Measurements from ENCODE around the gene SLC16A13. TPM values are rescaled to one million over a fixed set of nuclear protein-coding genes. Genes with fewer than 3 reads are reported as not detected.

The SLC16A13 gene
- total RNA-seq, 1 donor from 2014 or later: under 0.01 TPM

DNA sequence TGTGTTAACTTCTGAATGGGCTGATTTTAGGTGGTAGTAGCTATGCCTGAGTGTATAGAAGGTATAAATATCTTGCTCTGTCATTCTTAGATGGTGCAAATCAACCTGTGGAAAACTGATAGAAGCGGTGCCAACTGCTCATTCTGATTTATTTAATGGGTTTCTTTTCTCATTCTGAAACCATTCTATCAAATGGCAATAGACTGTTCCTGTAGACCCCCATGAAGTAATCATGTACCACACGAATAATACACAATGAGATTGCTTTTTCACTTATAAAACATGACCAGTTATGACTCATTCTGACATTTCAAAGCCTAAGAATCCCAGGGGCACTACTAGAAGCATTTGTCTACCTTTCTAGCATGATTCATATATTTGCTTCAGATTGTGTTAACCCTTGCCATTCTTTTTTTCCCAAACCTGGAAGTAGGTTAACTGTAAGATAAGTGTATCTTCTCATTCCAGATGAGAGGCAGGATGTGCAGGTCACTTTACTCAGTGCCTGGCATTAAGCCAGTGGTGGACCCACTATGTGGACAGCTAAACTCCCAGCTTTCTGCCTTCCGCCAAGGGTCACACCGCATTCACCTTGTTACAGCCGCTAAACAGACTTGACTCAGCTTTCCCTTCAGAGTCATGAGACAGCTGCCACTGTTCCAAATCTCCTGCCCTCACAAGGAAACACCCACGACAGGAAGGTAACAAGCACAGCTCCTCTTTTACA lies 24.5 kb downstream of the SLC16A13 start:
- H3K9ac ChIP-seq (ENCODE audit: low read depth in 1 of 3, low read length in 3 of 3): no peak overlapping the region
- H3K36me3 ChIP-seq (ENCODE audit: control insufficient read depth in 3 of 3, insufficient read depth in 3 of 3, low read length in 3 of 3): no peaks in the 10 kb centered on the region
- no peaks in the 10 kb centered on the region for H3K4me1 ChIP-seq (ENCODE audit: control insufficient read depth in 3 of 3, insufficient read depth in 3 of 3, low read length in 3 of 3)
- no peak overlapping the region for H3K4me3 ChIP-seq (ENCODE audit: low read length in 3 of 3)
- H3K27me3 ChIP-seq (ENCODE audit: control insufficient read depth in 3 of 3, insufficient read depth in 3 of 3, low read length in 3 of 3): peaks cover 3 to 18% (median 5%) of the 10 kb centered on the region in 3 donors
- H3K27ac ChIP-seq (ENCODE audit: low read depth, low read length): no peak overlapping the region
- no peaks in the 10 kb centered on the region for H3K9me3 ChIP-seq (ENCODE audit: control insufficient read depth in 3 of 3, low read length in 3 of 3)

DNA sequence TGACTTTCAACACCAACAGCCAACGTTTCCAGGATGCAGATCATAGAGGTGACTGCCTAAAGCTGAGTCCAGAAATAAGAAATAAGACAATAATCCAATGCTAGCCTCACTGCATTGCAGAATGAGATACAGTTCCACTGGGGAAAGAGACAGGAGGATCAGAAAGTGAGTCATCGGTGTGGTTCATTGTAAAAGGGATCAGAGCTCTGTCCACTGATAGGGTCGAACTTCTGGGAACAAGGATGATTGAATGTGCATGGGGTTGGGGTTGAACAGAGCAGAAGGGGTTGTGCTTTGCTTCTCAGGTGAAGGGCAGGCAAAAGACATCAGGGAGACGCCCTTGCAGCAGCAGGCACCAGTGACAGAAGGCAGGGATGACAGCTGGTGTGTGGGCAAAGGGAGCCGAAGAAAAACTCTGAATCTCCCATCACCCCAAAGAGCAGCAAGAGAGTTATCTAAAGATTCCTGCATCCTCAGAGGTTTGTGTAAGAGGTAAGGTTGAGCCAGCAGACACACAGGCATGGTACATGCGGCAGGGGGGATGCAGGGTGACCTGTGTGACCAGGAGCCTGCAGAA lies 27.8 kb downstream of the SLC16A13 start:
- Histone ChIP-seq H3K9me3 (ENCODE audit: control insufficient read depth in 3 of 3, low read length in 3 of 3) (no peaks in the 10 kb centered on the region), H3K4me1 (ENCODE audit: control insufficient read depth in 3 of 3, insufficient read depth in 3 of 3, low read length in 3 of 3) (no peaks in the 10 kb centered on the region), H3K27ac (ENCODE audit: low read depth, low read length) (no peak overlapping the region), H3K27me3 (ENCODE audit: control insufficient read depth in 3 of 3, insufficient read depth in 3 of 3, low read length in 3 of 3) (peaks cover 3 to 23% (median 6%) of the 10 kb centered on the region in 3 donors), H3K9ac (ENCODE audit: low read depth in 1 of 3, low read length in 3 of 3) (no peak overlapping the region), H3K4me3 (ENCODE audit: low read length in 3 of 3) (no peak overlapping the region), H3K36me3 (ENCODE audit: control insufficient read depth in 3 of 3, insufficient read depth in 3 of 3, low read length in 3 of 3) (no peaks in the 10 kb centered on the region)

DNA sequence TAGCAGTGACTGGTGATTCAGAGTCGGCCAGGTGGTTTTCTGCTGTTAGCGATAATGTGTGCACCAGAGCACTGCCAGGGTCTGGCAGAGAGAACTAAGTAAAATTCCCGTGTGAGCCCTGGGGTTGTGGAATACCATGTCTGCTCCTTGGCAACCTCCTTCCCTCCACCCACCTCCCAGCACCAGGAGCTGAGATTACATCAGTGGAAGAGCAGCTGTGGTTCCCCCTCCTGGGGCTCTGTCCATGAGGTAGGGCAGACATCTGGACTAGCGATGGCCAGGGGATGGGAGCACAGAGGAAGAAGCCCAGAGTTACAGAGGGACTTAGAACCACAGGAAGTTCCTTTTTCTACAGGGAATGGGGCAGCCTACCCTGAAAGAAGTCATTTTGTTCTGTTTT lies 28.4 kb downstream of the SLC16A13 start:
- peaks cover 3 to 23% (median 6%) of the 10 kb centered on the region in 3 donors for H3K27me3 ChIP-seq (ENCODE audit: control insufficient read depth in 3 of 3, insufficient read depth in 3 of 3, low read length in 3 of 3)
- H3K9ac ChIP-seq (ENCODE audit: low read depth in 1 of 3, low read length in 3 of 3): no peak overlapping the region

DNA sequence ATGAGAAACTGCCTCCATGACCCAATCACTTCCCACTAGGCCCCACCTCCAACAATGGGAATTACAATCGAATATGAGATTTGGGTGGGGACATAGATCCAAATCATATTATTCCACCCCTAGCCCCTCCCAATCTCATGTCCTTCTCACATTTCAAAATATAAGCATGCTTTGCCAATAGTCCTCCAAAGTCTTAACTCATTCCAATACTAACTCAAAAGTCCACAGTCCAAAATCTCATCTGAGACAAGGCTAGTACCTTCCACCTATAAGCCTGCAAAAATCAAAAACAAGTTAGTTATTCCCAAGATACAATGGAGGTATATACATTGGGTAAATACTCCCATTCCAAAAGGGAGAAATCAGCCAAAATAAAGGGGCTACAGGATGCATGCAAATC lies 31.4 kb downstream of the SLC16A13 start:
- Histone ChIP-seq H3K36me3 (ENCODE audit: control insufficient read depth in 3 of 3, insufficient read depth in 3 of 3, low read length in 3 of 3) (no peaks in the 10 kb centered on the region), H3K27ac (ENCODE audit: low read depth, low read length) (no peak overlapping the region), H3K27me3 (ENCODE audit: control insufficient read depth in 3 of 3, insufficient read depth in 3 of 3, low read length in 3 of 3) (peaks cover 3 to 21% (median 6%) of the 10 kb centered on the region in 3 donors), H3K9ac (ENCODE audit: low read depth in 1 of 3, low read length in 3 of 3) (no peak overlapping the region), H3K4me1 (ENCODE audit: control insufficient read depth in 3 of 3, insufficient read depth in 3 of 3, low read length in 3 of 3) (no peaks in the 10 kb centered on the region), H3K9me3 (ENCODE audit: control insufficient read depth in 3 of 3, low read length in 3 of 3) (no peaks in the 10 kb centered on the region), H3K4me3 (ENCODE audit: low read length in 3 of 3) (no peak overlapping the region)

More for the DNA sequence above, 28.4 kb downstream of the SLC16A13 start:
- Histone ChIP-seq H3K9me3 (ENCODE audit: control insufficient read depth in 3 of 3, low read length in 3 of 3) (no peaks in the 10 kb centered on the region), H3K4me3 (ENCODE audit: low read length in 3 of 3) (no peak overlapping the region), H3K4me1 (ENCODE audit: control insufficient read depth in 3 of 3, insufficient read depth in 3 of 3, low read length in 3 of 3) (no peaks in the 10 kb centered on the region), H3K36me3 (ENCODE audit: control insufficient read depth in 3 of 3, insufficient read depth in 3 of 3, low read length in 3 of 3) (no peaks in the 10 kb centered on the region), H3K27ac (ENCODE audit: low read depth, low read length) (no peak overlapping the region)

DNA sequence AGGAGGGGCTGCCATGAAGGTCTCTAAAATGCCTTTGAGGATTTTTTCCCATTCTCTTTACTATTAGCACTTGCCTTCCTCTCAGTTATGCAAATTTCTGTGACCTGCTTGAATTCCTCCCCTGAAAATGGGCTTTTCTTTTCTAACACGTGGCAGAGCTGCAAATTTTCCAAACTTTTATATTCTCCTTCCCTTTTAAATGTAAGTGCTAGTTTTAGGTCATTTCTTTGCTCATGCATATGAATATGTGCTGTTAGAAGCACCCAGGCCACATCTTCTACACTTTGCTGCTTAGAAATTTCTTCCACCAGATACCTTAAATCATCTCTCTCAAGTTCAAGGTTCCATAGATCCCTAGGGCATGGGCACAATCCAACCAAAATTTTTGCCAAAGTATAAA lies 32.5 kb downstream of the SLC16A13 start:
- Histone ChIP-seq H3K4me1 (ENCODE audit: control insufficient read depth in 3 of 3, insufficient read depth in 3 of 3, low read length in 3 of 3) (no peaks in the 10 kb centered on the region), H3K27ac (ENCODE audit: low read depth, low read length) (no peak overlapping the region), H3K27me3 (ENCODE audit: control insufficient read depth in 3 of 3, insufficient read depth in 3 of 3, low read length in 3 of 3) (peaks cover 3 to 21% (median 6%) of the 10 kb centered on the region in 3 donors), H3K36me3 (ENCODE audit: control insufficient read depth in 3 of 3, insufficient read depth in 3 of 3, low read length in 3 of 3) (no peaks in the 10 kb centered on the region), H3K4me3 (ENCODE audit: low read length in 3 of 3) (no peak overlapping the region), H3K9me3 (ENCODE audit: control insufficient read depth in 3 of 3, low read length in 3 of 3) (no peaks in the 10 kb centered on the region), H3K9ac (ENCODE audit: low read depth in 1 of 3, low read length in 3 of 3) (no peak overlapping the region)

DNA sequence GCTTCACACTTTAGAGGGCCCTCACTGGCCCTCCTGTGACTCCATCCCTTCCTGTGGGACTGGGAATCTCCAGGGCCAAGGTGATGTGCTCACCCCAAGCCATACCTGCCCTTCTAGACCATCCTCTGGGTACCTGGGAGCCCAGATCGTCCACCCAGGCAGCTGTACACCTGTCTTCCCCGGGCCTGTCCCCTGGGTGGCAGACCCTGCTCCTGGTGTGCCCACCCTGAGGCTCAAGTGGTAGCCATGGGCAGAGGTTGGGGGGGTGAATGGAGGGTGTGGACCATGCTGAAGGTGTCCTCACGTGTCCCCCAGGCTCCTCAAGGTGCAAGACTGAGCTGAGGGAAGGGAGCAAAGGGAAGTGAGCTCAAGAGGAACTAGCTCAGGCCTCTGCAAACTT lies 34.9 kb downstream of the SLC16A13 start:
- Histone ChIP-seq H3K9me3 (ENCODE audit: control insufficient read depth in 3 of 3, low read length in 3 of 3) (no peaks in the 10 kb centered on the region), H3K4me1 (ENCODE audit: control insufficient read depth in 3 of 3, insufficient read depth in 3 of 3, low read length in 3 of 3) (no peaks in the 10 kb centered on the region), H3K36me3 (ENCODE audit: control insufficient read depth in 3 of 3, insufficient read depth in 3 of 3, low read length in 3 of 3) (no peaks in the 10 kb centered on the region), H3K4me3 (ENCODE audit: low read length in 3 of 3) (no peak overlapping the region), H3K9ac (ENCODE audit: low read depth in 1 of 3, low read length in 3 of 3) (no peak overlapping the region), H3K27me3 (ENCODE audit: control insufficient read depth in 3 of 3, insufficient read depth in 3 of 3, low read length in 3 of 3) (peaks cover 0 to 4% (median 3%) of the 10 kb centered on the region in 3 donors), H3K27ac (ENCODE audit: low read depth, low read length) (no peak overlapping the region)

GRCh38 chr17:7072406-7072805 lies 36.6 kb downstream of the SLC16A13 start:
- no peak overlapping the region for H3K27ac ChIP-seq (ENCODE audit: low read depth, low read length)
- no peaks in the 10 kb centered on the region for H3K36me3 ChIP-seq (ENCODE audit: control insufficient read depth in 3 of 3, insufficient read depth in 3 of 3, low read length in 3 of 3)
- peaks cover 0 to 6% (median 0%) of the 10 kb centered on the region in 3 donors for H3K27me3 ChIP-seq (ENCODE audit: control insufficient read depth in 3 of 3, insufficient read depth in 3 of 3, low read length in 3 of 3)
- H3K4me1 ChIP-seq (ENCODE audit: control insufficient read depth in 3 of 3, insufficient read depth in 3 of 3, low read length in 3 of 3): no peaks in the 10 kb centered on the region
- H3K9ac ChIP-seq (ENCODE audit: low read depth in 1 of 3, low read length in 3 of 3): no peak overlapping the region
- H3K9me3 ChIP-seq (ENCODE audit: control insufficient read depth in 3 of 3, low read length in 3 of 3): no peaks in the 10 kb centered on the region
- H3K4me3 ChIP-seq (ENCODE audit: low read length in 3 of 3): no peak overlapping the region

DNA sequence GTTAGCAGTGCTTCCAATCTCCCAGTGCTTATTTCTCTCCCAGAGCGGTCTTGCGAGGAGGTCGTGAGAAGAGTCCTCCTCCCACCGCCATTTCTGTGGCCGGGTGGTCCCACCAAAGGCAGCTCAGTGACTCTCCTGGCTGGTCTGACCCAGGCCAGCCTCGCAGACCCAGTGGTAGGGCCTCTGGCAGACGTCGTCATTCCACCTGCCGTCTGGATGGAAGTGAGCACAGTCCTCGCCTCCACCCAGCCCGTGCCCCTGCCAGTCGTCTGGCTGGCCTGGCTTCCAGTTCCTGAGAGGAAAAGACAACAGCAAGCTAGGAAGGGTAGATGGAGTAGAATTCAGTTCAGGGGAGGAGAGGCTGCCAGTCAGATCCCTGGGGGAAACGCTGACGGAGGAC lies 39.1 kb downstream of the SLC16A13 start:
- H3K27me3 ChIP-seq (ENCODE audit: control insufficient read depth in 3 of 3, insufficient read depth in 3 of 3, low read length in 3 of 3): peaks cover 0 to 6% (median 0%) of the 10 kb centered on the region in 3 donors
- no peak overlapping the region for H3K27ac ChIP-seq (ENCODE audit: low read depth, low read length)
- H3K9me3 ChIP-seq (ENCODE audit: control insufficient read depth in 3 of 3, low read length in 3 of 3): no peaks in the 10 kb centered on the region
- H3K9ac ChIP-seq (ENCODE audit: low read depth in 1 of 3, low read length in 3 of 3): no peak overlapping the region
- no peaks in the 10 kb centered on the region for H3K36me3 ChIP-seq (ENCODE audit: control insufficient read depth in 3 of 3, insufficient read depth in 3 of 3, low read length in 3 of 3)
- no peak overlapping the region for H3K4me3 ChIP-seq (ENCODE audit: low read length in 3 of 3)
- peaks cover 0 to 2% (median 2%) of the 10 kb centered on the region in 3 donors for H3K4me1 ChIP-seq (ENCODE audit: control insufficient read depth in 3 of 3, insufficient read depth in 3 of 3, low read length in 3 of 3)

DNA sequence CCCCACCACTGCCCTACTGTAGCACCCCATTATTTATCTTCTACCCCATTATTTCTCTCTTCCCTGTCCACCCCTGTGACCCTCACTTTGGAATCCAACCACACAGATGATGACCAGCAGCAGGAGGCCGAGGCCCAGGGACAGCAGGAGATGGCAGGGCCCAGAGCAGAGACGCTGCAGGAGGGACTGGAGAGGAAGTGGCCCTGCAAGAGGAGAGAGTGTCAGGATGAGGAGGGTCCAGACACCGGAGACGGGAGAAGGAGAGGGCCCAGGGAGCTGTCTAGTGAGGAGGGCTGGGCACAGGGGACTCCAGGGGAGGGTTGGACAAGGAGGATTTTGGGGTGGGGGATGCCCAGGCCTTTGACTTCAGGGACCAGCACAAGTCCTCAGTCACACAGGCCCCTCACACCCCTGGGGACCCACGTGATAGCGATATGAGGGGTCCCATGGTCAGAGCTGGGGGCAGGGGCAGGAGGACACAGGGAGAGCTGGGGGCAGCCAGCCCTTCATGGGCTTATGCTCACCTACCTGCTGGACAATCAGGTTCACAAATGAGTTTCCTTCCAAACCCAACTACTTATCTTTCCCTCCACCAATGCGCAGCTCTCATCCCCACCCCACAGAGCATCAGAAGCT lies 42.2 kb downstream of the SLC16A13 start:
- peaks cover 0 to 10% (median 10%) of the 10 kb centered on the region in 3 donors for H3K4me1 ChIP-seq (ENCODE audit: control insufficient read depth in 3 of 3, insufficient read depth in 3 of 3, low read length in 3 of 3)
- H3K36me3 ChIP-seq (ENCODE audit: control insufficient read depth in 3 of 3, insufficient read depth in 3 of 3, low read length in 3 of 3): no peaks in the 10 kb centered on the region
- no peak overlapping the region for H3K9ac ChIP-seq (ENCODE audit: low read depth in 1 of 3, low read length in 3 of 3)
- no peaks in the 10 kb centered on the region for H3K9me3 ChIP-seq (ENCODE audit: control insufficient read depth in 3 of 3, low read length in 3 of 3)
- peaks cover 0 to 4% (median 3%) of the 10 kb centered on the region in 3 donors for H3K27me3 ChIP-seq (ENCODE audit: control insufficient read depth in 3 of 3, insufficient read depth in 3 of 3, low read length in 3 of 3)
- no peak overlapping the region for H3K27ac ChIP-seq (ENCODE audit: low read depth, low read length)
- H3K4me3 ChIP-seq (ENCODE audit: low read length in 3 of 3): no peak overlapping the region

DNA sequence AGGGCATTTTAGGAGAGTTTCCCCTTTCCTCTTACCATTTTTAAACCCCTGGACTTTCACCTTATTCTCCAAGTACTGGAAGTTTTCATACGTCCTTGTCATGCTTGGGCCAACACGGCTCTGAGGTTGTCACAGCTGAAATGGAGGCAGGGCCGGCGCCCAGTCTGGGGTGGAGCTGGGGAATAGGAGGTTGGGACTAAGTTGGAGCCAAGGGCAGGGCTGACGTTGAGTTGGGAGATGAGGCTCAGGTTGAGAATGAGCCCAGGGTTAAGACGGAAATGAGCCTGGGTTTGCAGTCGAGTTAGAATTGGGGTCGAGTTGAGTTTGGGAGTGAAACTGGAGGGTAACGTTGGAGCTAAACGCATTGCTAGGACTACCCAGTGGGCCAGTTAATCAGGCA lies 42.9 kb downstream of the SLC16A13 start:
- Histone ChIP-seq H3K27ac (ENCODE audit: low read depth, low read length) (no peak overlapping the region), H3K27me3 (ENCODE audit: control insufficient read depth in 3 of 3, insufficient read depth in 3 of 3, low read length in 3 of 3) (peaks cover 0 to 4% (median 3%) of the 10 kb centered on the region in 3 donors), H3K9ac (ENCODE audit: low read depth in 1 of 3, low read length in 3 of 3) (no peak overlapping the region), H3K9me3 (ENCODE audit: control insufficient read depth in 3 of 3, low read length in 3 of 3) (no peaks in the 10 kb centered on the region), H3K4me3 (ENCODE audit: low read length in 3 of 3) (no peak overlapping the region), H3K4me1 (ENCODE audit: control insufficient read depth in 3 of 3, insufficient read depth in 3 of 3, low read length in 3 of 3) (peaks cover 0 to 10% (median 10%) of the 10 kb centered on the region in 3 donors), H3K36me3 (ENCODE audit: control insufficient read depth in 3 of 3, insufficient read depth in 3 of 3, low read length in 3 of 3) (no peaks in the 10 kb centered on the region)

All from skeletal muscle tissue (tissue), 4 donors.